K562 (cell line): ENCODE results near the gene CCK. TPM values are rescaled to one million over a fixed set of nuclear protein-coding genes. Genes with fewer than 3 reads are reported as not detected.

Experiments used
- ATAC-seq: fragments of 200-7000 bp; cut with Tn5 transposase; 3 replicates; pipeline ENCODE4 v1.9.1; 2020; ENCODE audit warnings: moderate library complexity
- BruUV-seq: library from RNA; stranded (reverse); fragments of 400-500 nt; replicated peaks from 2 replicates; lab custom pipeline; 2021; lab: Mats Ljungman, UMichigan
- CTCF ChIA-PET: fragments of 300-600 bp; formaldehyde crosslinking; extraction: SDS; loops from one replicate; lab custom pipeline; 2021; ENCODE audit warnings: low intra/inter-chr PET ratio; lab: Yijun Ruan, JAX
- POLR2A ChIA-PET: fragments of 300-600, 350-650 bp; sonication (Branson Sonifier 250); formaldehyde crosslinking; extraction: SDS; loops from one replicate; lab custom pipeline; 2021; ENCODE audit warnings: antibody characterized with exemption, inconsistent platforms; lab: Yijun Ruan, JAX
- DNase-seq, 4 experiments: peaks; one replicate each; pipeline versions ENCODE4 v3.0.0 to v3.0.0-alpha.2; 2011 to 2018; ENCODE audit warnings: low spot score in 3 of 4, mixed read lengths in 3 of 4; ENCODE audit errors: extremely low read depth in 1 of 4
- FAIRE-seq: peaks from 2 replicates; lab custom pipeline; 2011; peaks lifted over from hg19 to GRCh38; lab: Jason Lieb, UNC
- H2AFZ ChIP-seq: 2 replicates; pipeline ENCODE4 v1.6.0; 2011; ENCODE audit warnings: low read depth, low read length, control low read depth, inconsistent platforms
- H3K27ac ChIP-seq: fragments of 200-600 bp; 3 replicates; pipeline ENCODE4 v1.8.0; 2011; ENCODE audit warnings: low read depth, mild to moderate bottlenecking, control low read depth, inconsistent platforms, low read length, moderate library complexity, mixed read lengths; ENCODE audit errors: extremely low read depth
- H3K27me3 ChIP-seq, 2 experiments: fragments of 300-600 bp in 1 of 2; 2 replicates in 1 of 2; 3 replicates in 1 of 2; pipeline versions ENCODE4 v1.6.0 to v1.8.0; 2011; ENCODE audit warnings: inconsistent platforms in 2 of 2, low read length in 2 of 2, mild to moderate bottlenecking in 1 of 2, mixed read lengths in 1 of 2, moderate library complexity in 1 of 2; ENCODE audit not compliant: control insufficient read depth in 2 of 2, insufficient read depth in 2 of 2
- H3K36me3 ChIP-seq: fragments of 300-600 bp; 3 replicates; pipeline ENCODE4 v1.8.0; 2011; ENCODE audit warnings: mild to moderate bottlenecking, low read length, inconsistent platforms; ENCODE audit not compliant: control insufficient read depth, insufficient read depth
- H3K4me1 ChIP-seq, 2 experiments: fragments of 200-600 bp in 1 of 2; replicated peaks in 1 of 2; 2 replicates in 1 of 2; 3 replicates in 1 of 2; pipeline versions ENCODE4 v1.5.1 to v1.8.0; 2011; ENCODE audit warnings: inconsistent platforms in 2 of 2, low read length in 2 of 2, mild to moderate bottlenecking in 1 of 2, mixed read lengths in 1 of 2, moderate library complexity in 1 of 2; ENCODE audit not compliant: control insufficient read depth in 2 of 2, insufficient read depth in 2 of 2
- H3K4me2 ChIP-seq: 2 replicates; pipeline ENCODE4 v1.6.1; 2011; ENCODE audit warnings: low read length, control low read depth, inconsistent platforms, mixed read lengths; ENCODE audit not compliant: insufficient read depth
- H3K4me3 ChIP-seq: fragments of 200-600 bp; sonication (generic), shearing (Covaris generic); 2 replicates; pipeline ENCODE4 v1.5.1; 2016; ENCODE audit warnings: control low read depth, inconsistent platforms
- H3K79me2 ChIP-seq: fragments of 200-600 bp; 3 replicates; pipeline ENCODE4 v1.8.0; 2011; ENCODE audit warnings: low read length, inconsistent platforms; ENCODE audit not compliant: control insufficient read depth, insufficient read depth
- H3K9ac ChIP-seq, 2 experiments: 2 replicates each; pipeline versions ENCODE4 v1.6.0 to v1.6.1; 2011; ENCODE audit warnings: low read depth in 2 of 2, low read length in 2 of 2, control low read depth in 1 of 2, inconsistent platforms in 1 of 2, mild to moderate bottlenecking in 1 of 2, mixed read lengths in 1 of 2; ENCODE audit not compliant: insufficient read depth in 1 of 2
- H3K9me1 ChIP-seq: one replicate; pipeline ENCODE4 v1.6.0; 2011; ENCODE audit warnings: inconsistent platforms, mild to moderate bottlenecking, low read length, moderate library complexity; ENCODE audit not compliant: control insufficient read depth, insufficient read depth
- H3K9me3 ChIP-seq: replicated peaks from 2 replicates; pipeline ENCODE4 v1.5.1; 2011; ENCODE audit warnings: low read depth, low read length, inconsistent platforms; ENCODE audit not compliant: control insufficient read depth, insufficient read depth
- H4K20me1 ChIP-seq: replicated peaks from 2 replicates; pipeline ENCODE4 v1.6.1; 2011; ENCODE audit warnings: low read length, inconsistent platforms, mixed read lengths; ENCODE audit not compliant: control insufficient read depth, insufficient read depth
- ELF2 ChIP-seq: fragments of 250-450 bp; sonication (Bioruptor Pico); IDR thresholded peaks from 2 replicates; pipeline ENCODE4 v1.5.0; 2021; ENCODE audit warnings: mild to moderate bottlenecking
- GABPA ChIP-seq: fragments of 200-800 bp; sonication (Bioruptor generic); conservative IDR thresholded peaks from 2 replicates; pipeline ENCODE4 v1.6.1; 2016; ENCODE audit warnings: low read depth, missing genetic modification characterization, missing compliant biosample characterization
- POLR3G ChIP-seq: IDR thresholded peaks from 2 replicates; pipeline ENCODE4 v1.6.1; 2011; ENCODE audit not compliant: insufficient read length, insufficient replicate concordance; ENCODE audit errors: extremely low read depth
- SMAD4 ChIP-seq: fragments of 250-450 bp; sonication (Bioruptor Pico); conservative IDR thresholded peaks from 2 replicates; pipeline ENCODE4 v1.8.0; 2021; ENCODE audit warnings: inconsistent platforms, mild to moderate bottlenecking, moderate library complexity
- ZNF77 ChIP-seq: fragments of 250-450 bp; sonication (Bioruptor Pico); IDR thresholded peaks from 2 replicates; pipeline ENCODE4 v1.5.0; 2020
- ZNF79 ChIP-seq: fragments of 250-450 bp; sonication (Bioruptor Pico); IDR thresholded peaks from 2 replicates; pipeline ENCODE4 v1.4.0; 2020; ENCODE audit warnings: low read depth, mild to moderate bottlenecking, moderate library complexity
- WGBS: fragments of 100-300 bp; shearing (Covaris generic); methylation state at CpG from one replicate; pipeline ENCODE4 v1.1.6; 2016; ENCODE audit warnings: low coverage, mixed read lengths; ENCODE audit not compliant: insufficient coverage; ENCODE audit errors: missing lambda C conversion rate; 5-methylcytosine and 5-hydroxymethylcytosine counted together
- in situ Hi-C: fragments of 300-500 bp; cut with MboI; formaldehyde crosslinking; loops from 4 replicates; pipeline ENCODE4 v1.15.0; 2018; ENCODE audit warnings: inconsistent platforms, mixed read lengths
- intact Hi-C: fragments of 100-400 bp; cut with micrococcal nuclease; formaldehyde crosslinking; loops from 2 replicates; pipeline ENCODE4 v1.14.2; 2022
- polyA plus RNA-seq, 8 experiments: library from polyadenylated mRNA; depleted of rRNA in 4 of 8; stranded (reverse) in 5 of 8; unstranded in 3 of 8; fragments of >200 nt; fragmentation: Nextera tagmentation in 2 of 8; fragmentation: Illumina TruSeq in 1 of 8; extraction: Ambion mirVana in 2 of 8; extraction: Trizol in 1 of 8; gene quantifications; 2 replicates each; pipeline versions ENCODE4 v1.2.1 to v1.2.3, GENCODE V29; 2011 to 2014; ENCODE audit warnings: inconsistent platforms in 1 of 8, missing spikeins in 1 of 8
- total RNA-seq, 7 experiments: library from RNA; depleted of rRNA in 6 of 7; stranded (reverse); fragments of >200 nt in 6 of 7; fragmentation: Illumina TruSeq in 2 of 7; extraction: Trizol in 2 of 7; gene quantifications; 2 replicates each; pipeline versions ENCODE4 v1.2.1 to v1.2.3, GENCODE V29; 2011 to 2021; ENCODE audit warnings: low replicate concordance in 1 of 7
- TF ChIP-seq, protein P1 (sequence below), 3 experiments: IDR thresholded peaks in 2 of 3; conservative IDR thresholded peaks in 1 of 3; 2 replicates each; pipeline ENCODE4 v1.5.1; 2011 to 2012; ENCODE audit warnings: low read length in 3 of 3, mild to moderate bottlenecking in 3 of 3, control low read depth in 2 of 3, improper control_type of control experiment in 1 of 3, inconsistent platforms in 1 of 3, low read depth in 1 of 3, mixed read lengths in 1 of 3, moderate library complexity in 1 of 3; ENCODE audit not compliant: insufficient read depth in 2 of 3
- TF ChIP-seq, protein P2 (sequence below): fragments of 450-650 bp; IDR thresholded peaks from one replicate; pipeline ENCODE4 v1.6.1; 2018; ENCODE audit warnings: mild to moderate bottlenecking, moderate library complexity; ENCODE audit not compliant: partially characterized antibody
- TF ChIP-seq, protein P3 (sequence below): fragments of 450-650 bp; formaldehyde crosslinking; IDR thresholded peaks from 2 replicates; pipeline ENCODE4 v1.4.0; 2022; ENCODE audit warnings: missing genetic modification characterization
- TF ChIP-seq, protein P4 (sequence below): fragments of 250-450 bp; sonication (Bioruptor Pico); IDR thresholded peaks from 2 replicates; pipeline ENCODE4 v1.8.0; 2021; ENCODE audit warnings: borderline replicate concordance, mild to moderate bottlenecking, moderate library complexity; ENCODE audit not compliant: poor library complexity, severe bottlenecking
- TF ChIP-seq, protein P5 (sequence below), 3 experiments: fragments of 200-800 bp in 1 of 3; sonication (Bioruptor generic) in 1 of 3; sonication (generic) in 1 of 3; formaldehyde crosslinking in 1 of 3; IDR thresholded peaks; 2 replicates each; pipeline versions ENCODE4 v1.6.1 to v1.8.0; 2016 to 2022; ENCODE audit warnings: mild to moderate bottlenecking in 2 of 3, missing compliant biosample characterization in 2 of 3, missing genetic modification characterization in 2 of 3, missing genetic modification reagents in 1 of 3
- TF ChIP-seq, protein P6 (sequence below): sonication (generic); formaldehyde crosslinking; IDR thresholded peaks from 2 replicates; pipeline ENCODE4 v1.8.0; 2022; ENCODE audit warnings: mild to moderate bottlenecking, missing genetic modification reagents

Gene CCK
- total and polyA plus RNA-seq, 9 of the 15 experiments (the other 6 are each of a cell fraction or from before 2014, with no cell fraction given), result not detected

DNA sequence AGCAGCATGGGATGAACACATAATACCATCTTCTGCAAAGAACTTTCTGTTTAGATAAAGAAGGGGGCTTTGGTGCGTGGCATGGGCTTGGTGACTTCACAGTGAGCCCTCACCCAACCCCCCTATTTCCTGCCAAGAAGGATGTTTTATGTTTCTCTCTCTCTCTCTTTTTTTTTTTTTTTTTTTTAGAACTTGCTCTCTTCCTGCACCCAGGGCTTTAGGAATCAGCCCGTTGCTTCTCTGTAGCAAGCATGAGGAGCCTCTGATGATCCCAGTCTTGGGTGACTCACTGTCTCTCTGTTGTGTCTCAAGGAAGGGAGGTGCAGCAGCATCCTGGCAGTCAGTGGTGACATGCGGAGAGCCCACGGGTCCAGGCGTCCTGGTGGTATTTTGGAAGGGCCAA lies 49.1 kb downstream of the CCK start (continued):
- no peak for TF ChIP-seq GABPA (tag)
- TF ChIP-seq ZNF77 (CRISPR knock-in tag), result no peak

DNA sequence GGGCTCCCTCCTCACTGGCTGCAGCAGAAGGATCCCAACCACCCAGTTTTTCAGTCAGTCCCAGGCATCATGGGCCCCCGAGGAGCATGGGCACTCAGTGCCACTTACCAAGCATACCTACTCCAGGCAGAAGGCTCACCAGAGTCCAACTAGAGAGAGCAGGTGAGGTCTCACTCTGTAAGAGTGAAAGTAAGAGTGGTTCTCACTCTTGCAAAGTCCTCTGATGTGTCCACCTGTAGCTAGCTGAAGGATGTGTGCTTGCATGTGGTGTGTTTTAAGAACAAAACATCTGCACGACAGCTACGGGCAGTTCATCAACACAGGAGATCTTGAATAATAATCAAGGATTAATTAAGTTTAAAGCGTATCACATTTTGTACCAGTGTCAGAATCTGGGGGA lies 49.7 kb downstream of the CCK start:
- H2AFZ ChIP-seq, result no peak overlapping the region
- no peaks in the 10 kb centered on the region for H3K4me1 ChIP-seq
- no peak overlapping the region for H3K4me2 ChIP-seq
- no peak overlapping the region for H3K27ac ChIP-seq
- H3K4me3 ChIP-seq, result no peak overlapping the region
- 70% methylated on average over 4 of the region's 4 CpGs for WGBS
- H4K20me1 ChIP-seq, result 0 out of 2 replicates have a peak, but pooled peaks cover 1% of the 10 kb centered on the region
- POLR2A ChIA-PET, result interaction anchor here (0.7 kb wide), 1 partner anchor 148 kb away, joined by 3 read pairs; no protein-coding TSS in a partner anchor
- CTCF ChIA-PET, result no interaction called here
- FAIRE-seq (no peak), ATAC-seq (no peak), DNase-seq (no peak)
- intact Hi-C loops (no loop called here), in situ Hi-C loops (loop anchor here (5.0 kb wide), 1 partner anchor 99 kb away; no protein-coding TSS in a partner anchor)
- no peaks in the 10 kb centered on the region for H3K27me3 ChIP-seq
- no peaks in the 10 kb centered on the region for H3K79me2 ChIP-seq
- H3K9ac ChIP-seq, result peak overlapping the region in 1 of 2 experiments; percentile 46; a peak in 1 of 4 replicates
- H3K9me1 ChIP-seq, result no peaks in the 10 kb centered on the region
- H3K9me3 ChIP-seq, result no peaks in the 10 kb centered on the region
- H3K36me3 ChIP-seq, result peaks cover 16% of the 10 kb centered on the region; the same call in 2 of the 3 replicates
- BruUV-seq, result no TSS peak
- TF ChIP-seq SMAD4 (no peak), ZNF79 (CRISPR knock-in tag) (no peak), POLR3G (no peak), ELF2 (CRISPR knock-in tag) (no peak)
- TF ChIP-seq, protein P1, sequence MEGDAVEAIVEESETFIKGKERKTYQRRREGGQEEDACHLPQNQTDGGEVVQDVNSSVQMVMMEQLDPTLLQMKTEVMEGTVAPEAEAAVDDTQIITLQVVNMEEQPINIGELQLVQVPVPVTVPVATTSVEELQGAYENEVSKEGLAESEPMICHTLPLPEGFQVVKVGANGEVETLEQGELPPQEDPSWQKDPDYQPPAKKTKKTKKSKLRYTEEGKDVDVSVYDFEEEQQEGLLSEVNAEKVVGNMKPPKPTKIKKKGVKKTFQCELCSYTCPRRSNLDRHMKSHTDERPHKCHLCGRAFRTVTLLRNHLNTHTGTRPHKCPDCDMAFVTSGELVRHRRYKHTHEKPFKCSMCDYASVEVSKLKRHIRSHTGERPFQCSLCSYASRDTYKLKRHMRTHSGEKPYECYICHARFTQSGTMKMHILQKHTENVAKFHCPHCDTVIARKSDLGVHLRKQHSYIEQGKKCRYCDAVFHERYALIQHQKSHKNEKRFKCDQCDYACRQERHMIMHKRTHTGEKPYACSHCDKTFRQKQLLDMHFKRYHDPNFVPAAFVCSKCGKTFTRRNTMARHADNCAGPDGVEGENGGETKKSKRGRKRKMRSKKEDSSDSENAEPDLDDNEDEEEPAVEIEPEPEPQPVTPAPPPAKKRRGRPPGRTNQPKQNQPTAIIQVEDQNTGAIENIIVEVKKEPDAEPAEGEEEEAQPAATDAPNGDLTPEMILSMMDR (IDR thresholded peaks at IDR 0.05 in 2 of 3, conservative IDR thresholded peaks at IDR 0.05 in 1 of 3; ENCODE audit: insufficient read depth in 2 of 3, low read depth in 1 of 3, low read length in 3 of 3), result no peak
- TF ChIP-seq, protein P2, sequence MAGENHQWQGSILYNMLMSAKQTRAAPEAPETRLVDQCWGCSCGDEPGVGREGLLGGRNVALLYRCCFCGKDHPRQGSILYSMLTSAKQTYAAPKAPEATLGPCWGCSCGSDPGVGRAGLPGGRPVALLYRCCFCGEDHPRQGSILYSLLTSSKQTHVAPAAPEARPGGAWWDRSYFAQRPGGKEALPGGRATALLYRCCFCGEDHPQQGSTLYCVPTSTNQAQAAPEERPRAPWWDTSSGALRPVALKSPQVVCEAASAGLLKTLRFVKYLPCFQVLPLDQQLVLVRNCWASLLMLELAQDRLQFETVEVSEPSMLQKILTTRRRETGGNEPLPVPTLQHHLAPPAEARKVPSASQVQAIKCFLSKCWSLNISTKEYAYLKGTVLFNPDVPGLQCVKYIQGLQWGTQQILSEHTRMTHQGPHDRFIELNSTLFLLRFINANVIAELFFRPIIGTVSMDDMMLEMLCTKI, result no peak
- TF ChIP-seq, protein P3, sequence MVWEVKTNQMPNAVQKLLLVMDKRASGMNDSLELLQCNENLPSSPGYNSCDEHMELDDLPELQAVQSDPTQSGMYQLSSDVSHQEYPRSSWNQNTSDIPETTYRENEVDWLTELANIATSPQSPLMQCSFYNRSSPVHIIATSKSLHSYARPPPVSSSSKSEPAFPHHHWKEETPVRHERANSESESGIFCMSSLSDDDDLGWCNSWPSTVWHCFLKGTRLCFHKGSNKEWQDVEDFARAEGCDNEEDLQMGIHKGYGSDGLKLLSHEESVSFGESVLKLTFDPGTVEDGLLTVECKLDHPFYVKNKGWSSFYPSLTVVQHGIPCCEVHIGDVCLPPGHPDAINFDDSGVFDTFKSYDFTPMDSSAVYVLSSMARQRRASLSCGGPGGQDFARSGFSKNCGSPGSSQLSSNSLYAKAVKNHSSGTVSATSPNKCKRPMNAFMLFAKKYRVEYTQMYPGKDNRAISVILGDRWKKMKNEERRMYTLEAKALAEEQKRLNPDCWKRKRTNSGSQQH (CRISPR knock-in tag), result no peak
- TF ChIP-seq, protein P4, sequence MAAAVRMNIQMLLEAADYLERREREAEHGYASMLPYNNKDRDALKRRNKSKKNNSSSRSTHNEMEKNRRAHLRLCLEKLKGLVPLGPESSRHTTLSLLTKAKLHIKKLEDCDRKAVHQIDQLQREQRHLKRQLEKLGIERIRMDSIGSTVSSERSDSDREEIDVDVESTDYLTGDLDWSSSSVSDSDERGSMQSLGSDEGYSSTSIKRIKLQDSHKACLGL (CRISPR knock-in tag), result no peak
- TF ChIP-seq, protein P5, sequence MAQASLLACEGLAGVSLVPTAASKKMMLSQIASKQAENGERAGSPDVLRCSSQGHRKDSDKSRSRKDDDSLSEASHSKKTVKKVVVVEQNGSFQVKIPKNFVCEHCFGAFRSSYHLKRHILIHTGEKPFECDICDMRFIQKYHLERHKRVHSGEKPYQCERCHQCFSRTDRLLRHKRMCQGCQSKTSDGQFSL (CRISPR knock-in tag; IDR thresholded peaks at IDR 0.05), result no peak
- TF ChIP-seq, protein P5 (tag; IDR thresholded peaks at IDR 0.05), result no peak
- TF ChIP-seq, protein P6, sequence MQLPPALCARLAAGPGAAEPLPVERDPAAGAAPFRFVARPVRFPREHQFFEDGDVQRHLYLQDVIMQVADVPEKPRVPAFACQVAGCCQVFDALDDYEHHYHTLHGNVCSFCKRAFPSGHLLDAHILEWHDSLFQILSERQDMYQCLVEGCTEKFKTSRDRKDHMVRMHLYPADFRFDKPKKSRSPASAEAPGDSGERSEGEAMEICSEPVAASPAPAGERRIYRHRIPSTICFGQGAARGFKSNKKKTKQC (CRISPR knock-in tag), result no peak
